Stomach (tissue), 4 donors: ENCODE results near the gene BCL2.

Experiments used
- CTCF ChIP-seq, 7 experiments: fragments of 450-650 bp in 4 of 7; fragments of 200-600 bp in 3 of 7; sonication (generic) in 3 of 7; IDR thresholded peaks; one replicate each; pipeline ENCODE4 v1.5.1; 2016 to 2019; ENCODE audit warnings: antibody characterized with exemption in 7 of 7, control low read depth in 2 of 7, mild to moderate bottlenecking in 1 of 7
- EP300 ChIP-seq: sonication (generic); formaldehyde crosslinking; IDR thresholded peaks from one replicate; pipeline ENCODE4 v1.6.1; 2017; ENCODE audit warnings: antibody characterized with exemption

GRCh38 chr18:63288311-63288710 is 31.3 kb downstream of the BCL2 start:
- TF ChIP-seq CTCF (IDR thresholded peaks at IDR 0.05) (no peak), EP300 (no peak)
